HUES64 (cell line): ENCODE results near the gene TAX1BP1.

Source experiments
- H3K27ac ChIP-seq: 2 replicates; pipeline ENCODE4 v1.7.0; 2013; ENCODE audit warnings: low read depth, low read length, inconsistent platforms
- H3K27me3 ChIP-seq: 2 replicates; pipeline ENCODE4 v1.6.1; 2013; ENCODE audit warnings: mild to moderate bottlenecking, low read length; ENCODE audit not compliant: insufficient read depth
- H3K36me3 ChIP-seq: 2 replicates; pipeline ENCODE4 v1.6.1; 2013; ENCODE audit warnings: mild to moderate bottlenecking, low read length; ENCODE audit not compliant: insufficient read depth
- H3K4me1 ChIP-seq: 2 replicates; pipeline ENCODE4 v1.6.1; 2013; ENCODE audit warnings: mild to moderate bottlenecking, low read length, moderate library complexity; ENCODE audit not compliant: insufficient read depth
- H3K4me3 ChIP-seq: 2 replicates; pipeline ENCODE4 v1.5.1; 2013; ENCODE audit warnings: mild to moderate bottlenecking, low read length, moderate library complexity
- H3K9ac ChIP-seq: 2 replicates; pipeline ENCODE4 v1.6.1; 2013; ENCODE audit warnings: mild to moderate bottlenecking, low read depth, low read length
- H3K9me3 ChIP-seq: 2 replicates; pipeline ENCODE4 v1.6.1; 2013; ENCODE audit warnings: low read depth, low read length; ENCODE audit not compliant: insufficient read depth
- WGBS: fragments of 150-250, 120-280 bp; methylation state at CpG from one replicate; pipeline ENCODE4 v1.1.7; 2013; ENCODE audit warnings: missing lambda C conversion rate; 5-methylcytosine and 5-hydroxymethylcytosine counted together

Gene TAX1BP1

DNA sequence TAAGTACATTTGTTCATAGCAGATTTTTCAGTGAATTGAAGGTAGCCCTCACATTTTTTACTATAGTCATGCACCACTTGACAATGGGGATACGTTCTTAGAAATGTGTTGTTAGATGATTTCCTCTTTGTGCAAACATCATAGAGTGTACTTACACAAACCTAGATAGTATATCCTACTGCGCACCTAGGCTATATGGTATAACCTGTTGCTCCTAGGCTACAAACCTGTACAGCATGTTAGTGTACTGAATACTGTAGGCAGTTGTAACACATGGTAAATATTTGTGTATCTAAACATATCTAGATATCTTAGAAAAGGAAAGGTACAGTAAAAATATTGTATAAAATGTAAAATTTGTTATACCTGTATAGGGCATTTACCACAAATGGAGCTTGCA lies 41.2 kb downstream of the TAX1BP1 start:
- Histone ChIP-seq H3K27me3 (no peaks in the 10 kb centered on the region), H3K9ac (no peak overlapping the region), H3K4me3 (no peak overlapping the region), H3K27ac (no peak overlapping the region), H3K9me3 (no peaks in the 10 kb centered on the region), H3K4me1 (peaks cover 12% of the 10 kb centered on the region; the same call in 1 of the 2 replicates), H3K36me3 (peaks cover 10% of the 10 kb centered on the region)
- WGBS: 100% methylated on average over 2 of the region's 2 CpGs

GRCh38 chr7:27782849-27783248 lies 42.9 kb downstream of the TAX1BP1 start:
- no peak overlapping the region for H3K27ac ChIP-seq
- H3K36me3 ChIP-seq: peaks cover 26% of the 10 kb centered on the region
- WGBS: 96% methylated on average over 2 of the region's 2 CpGs
- peaks cover 11% of the 10 kb centered on the region for H3K4me1 ChIP-seq
- H3K4me3 ChIP-seq: no peak overlapping the region
- no peaks in the 10 kb centered on the region for H3K27me3 ChIP-seq
- no peaks in the 10 kb centered on the region for H3K9me3 ChIP-seq
- no peak overlapping the region for H3K9ac ChIP-seq

GRCh38 chr7:27784399-27785053 lies 44.6 kb downstream of the TAX1BP1 start:
- Histone ChIP-seq H3K9me3 (no peaks in the 10 kb centered on the region), H3K9ac (no peak overlapping the region), H3K4me1 (peaks cover 11% of the 10 kb centered on the region), H3K27me3 (no peaks in the 10 kb centered on the region), H3K27ac (no peak overlapping the region), H3K36me3 (peaks cover 38% of the 10 kb centered on the region), H3K4me3 (no peak overlapping the region)
- WGBS: 81% methylated on average over 5 of the region's 6 CpGs

DNA sequence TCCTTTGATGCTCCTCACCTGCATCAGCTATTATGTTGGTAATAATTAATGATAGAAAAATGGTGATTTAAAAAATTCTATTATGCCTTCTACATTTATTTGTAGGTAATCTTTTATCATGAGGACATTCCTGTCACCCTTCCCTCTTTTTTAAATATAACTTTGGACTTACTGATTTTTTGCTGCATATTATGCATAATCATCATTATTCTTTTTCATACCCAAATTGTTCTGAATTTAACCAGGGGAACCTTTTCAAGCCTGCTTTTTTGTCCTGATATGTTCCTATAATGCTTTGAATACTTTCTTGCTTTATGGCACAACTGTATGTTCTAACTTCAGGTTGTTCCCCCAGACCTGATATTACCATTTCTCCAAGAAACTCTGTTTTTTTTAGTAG lies 48.5 kb downstream of the TAX1BP1 start:
- peaks cover 57% of the 10 kb centered on the region for H3K36me3 ChIP-seq
- no peaks in the 10 kb centered on the region for H3K27me3 ChIP-seq

DNA sequence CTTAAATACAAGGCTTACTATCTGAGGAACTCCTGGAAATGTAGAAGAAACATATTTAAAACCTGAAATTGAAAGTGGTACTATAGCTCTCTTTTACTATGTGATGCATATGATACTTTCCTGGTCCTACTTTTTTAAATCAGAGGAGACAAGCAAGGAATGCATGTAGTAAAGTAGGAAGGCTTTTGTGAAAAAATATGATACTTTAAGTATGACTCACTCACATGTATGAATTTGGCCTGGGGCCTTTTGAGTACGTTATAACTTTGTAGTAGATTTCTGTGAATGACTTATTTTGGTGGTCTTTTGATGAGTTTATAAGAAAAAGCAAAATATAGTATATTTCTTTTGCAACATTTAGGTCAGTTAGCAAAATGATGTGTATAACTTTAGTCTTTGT lies 53.8 kb downstream of the TAX1BP1 start:
- WGBS: 100% methylated on average over 1 of the region's 1 CpG

More for the DNA sequence above, 48.5 kb downstream of the TAX1BP1 start:
- H3K4me3 ChIP-seq: no peak overlapping the region
- no peak overlapping the region for H3K9ac ChIP-seq
- no peaks in the 10 kb centered on the region for H3K9me3 ChIP-seq
- H3K27ac ChIP-seq: no peak overlapping the region
- peaks cover 19% of the 10 kb centered on the region for H3K4me1 ChIP-seq

DNA sequence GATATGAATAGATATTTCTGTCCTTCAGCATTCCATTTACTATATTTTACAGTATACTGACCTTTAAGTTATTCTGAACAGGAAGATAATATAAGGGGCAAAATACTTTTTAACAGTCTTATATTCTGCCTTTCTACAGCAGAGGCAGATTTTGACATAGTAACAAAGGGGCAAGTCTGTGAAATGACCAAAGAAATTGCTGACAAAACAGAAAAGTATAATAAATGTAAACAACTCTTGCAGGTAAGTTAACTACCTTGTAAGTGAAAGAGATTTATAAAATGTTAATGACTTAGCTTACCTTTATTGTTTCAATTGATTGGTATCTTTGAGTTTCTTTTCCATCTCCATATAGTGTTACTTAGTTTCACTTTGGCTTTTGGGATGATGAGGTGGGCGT lies 56.0 kb downstream of the TAX1BP1 start:
- no peak overlapping the region for H3K9ac ChIP-seq
- H3K36me3 ChIP-seq: peaks cover 50% of the 10 kb centered on the region
- WGBS: no CpG with 5 or more reads among the region's 1 CpG
- H3K27me3 ChIP-seq: no peaks in the 10 kb centered on the region
- peaks cover 8% of the 10 kb centered on the region; the same call in 1 of the 2 replicates for H3K4me1 ChIP-seq
- H3K4me3 ChIP-seq: no peak overlapping the region
- no peak overlapping the region for H3K27ac ChIP-seq
- H3K9me3 ChIP-seq: no peaks in the 10 kb centered on the region

More for the DNA sequence above, 53.8 kb downstream of the TAX1BP1 start:
- H3K9ac ChIP-seq: no peak overlapping the region
- no peaks in the 10 kb centered on the region for H3K27me3 ChIP-seq
- H3K36me3 ChIP-seq: peaks cover 49% of the 10 kb centered on the region
- H3K4me3 ChIP-seq: no peak overlapping the region
- H3K9me3 ChIP-seq: no peaks in the 10 kb centered on the region
- H3K4me1 ChIP-seq: peaks cover 8% of the 10 kb centered on the region; the same call in 1 of the 2 replicates
- H3K27ac ChIP-seq: no peak overlapping the region

- Histone ChIP-seq H3K36me3 (peaks cover 23% of the 10 kb centered on the region), H3K27me3 (no peaks in the 10 kb centered on the region), H3K9ac (no peak overlapping the region), H3K9me3 (no peaks in the 10 kb centered on the region), H3K4me3 (no peak overlapping the region), H3K4me1 (peaks cover 12% of the 10 kb centered on the region), H3K27ac (no peak overlapping the region)
- 100% methylated on average over 2 of the region's 2 CpGs for WGBS
These were observed 59.2 kb downstream of the TAX1BP1 start for GRCh38 chr7:27799212-27799611.

GRCh38 chr7:27802999-27803398 lies 63.0 kb downstream of the TAX1BP1 start:
- WGBS: 92% methylated on average over 2 of the region's 2 CpGs
- Histone ChIP-seq H3K4me3 (no peak overlapping the region), H3K9ac (no peak overlapping the region), H3K27ac (no peak overlapping the region), H3K36me3 (peaks cover 4% of the 10 kb centered on the region), H3K27me3 (no peaks in the 10 kb centered on the region), H3K9me3 (no peaks in the 10 kb centered on the region), H3K4me1 (peaks cover 12% of the 10 kb centered on the region)

DNA sequence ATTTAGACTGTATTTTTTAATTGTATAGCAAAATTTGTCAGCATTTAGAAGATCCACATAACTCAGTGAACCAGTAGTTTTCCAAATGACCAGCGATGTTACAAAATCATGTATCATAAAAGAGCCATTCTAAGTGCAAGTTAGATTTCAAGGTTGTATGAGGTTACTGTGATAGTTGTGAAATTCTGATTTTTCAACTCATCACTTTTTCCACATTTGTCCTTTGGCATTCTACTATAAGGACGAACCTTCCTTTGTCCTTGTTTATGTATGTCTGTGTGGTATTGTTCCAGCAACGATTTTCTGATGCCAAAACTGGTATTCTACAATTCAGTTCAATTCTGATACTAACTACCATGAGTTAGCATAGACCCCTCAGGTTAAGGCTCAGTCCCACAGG lies 64.2 kb downstream of the TAX1BP1 start:
- Histone ChIP-seq H3K4me1 (peaks cover 12% of the 10 kb centered on the region), H3K36me3 (peaks cover 4% of the 10 kb centered on the region), H3K9ac (no peak overlapping the region), H3K4me3 (no peak overlapping the region), H3K9me3 (no peaks in the 10 kb centered on the region), H3K27ac (no peak overlapping the region), H3K27me3 (no peaks in the 10 kb centered on the region)
- WGBS: 95% methylated on average over 2 of the region's 3 CpGs

- Histone ChIP-seq H3K4me3 (no peak overlapping the region), H3K9me3 (no peaks in the 10 kb centered on the region), H3K9ac (no peak overlapping the region), H3K4me1 (no peaks in the 10 kb centered on the region), H3K27me3 (no peaks in the 10 kb centered on the region), H3K27ac (no peak overlapping the region), H3K36me3 (0 out of 2 replicates have a peak, but pooled peaks cover 4% of the 10 kb centered on the region)
- 97% methylated on average over 2 of the region's 2 CpGs for WGBS
These were observed 68.7 kb downstream of the TAX1BP1 start for GRCh38 chr7:27808626-27809025.

DNA sequence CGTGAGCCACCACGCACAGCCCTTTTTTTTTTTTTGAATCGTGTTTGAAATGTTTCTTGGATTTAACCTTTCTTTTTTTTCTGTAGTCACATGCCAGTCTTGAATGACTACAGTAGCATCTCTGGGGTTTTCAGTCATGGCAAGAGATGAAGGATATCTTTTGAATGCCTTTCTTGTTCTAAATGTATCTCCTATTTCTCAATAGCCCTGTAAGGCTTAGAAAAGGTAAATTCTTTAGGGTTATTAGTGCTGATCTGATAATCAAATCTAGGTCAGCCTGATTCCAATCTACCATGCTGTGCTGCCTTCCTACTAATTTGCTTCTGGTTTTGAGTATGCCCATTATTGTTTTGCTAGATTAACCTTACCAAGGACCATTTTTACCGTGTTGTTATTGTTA lies 70.2 kb downstream of the TAX1BP1 start:
- 79% methylated on average over 3 of the region's 4 CpGs for WGBS
- no peaks in the 10 kb centered on the region for H3K9me3 ChIP-seq
- H3K4me3 ChIP-seq: no peak overlapping the region
- H3K36me3 ChIP-seq: 0 out of 2 replicates have a peak, but pooled peaks cover 4% of the 10 kb centered on the region
- no peaks in the 10 kb centered on the region for H3K4me1 ChIP-seq
- no peaks in the 10 kb centered on the region for H3K27me3 ChIP-seq
- no peak overlapping the region for H3K27ac ChIP-seq
- no peak overlapping the region for H3K9ac ChIP-seq

GRCh38 chr7:27812706-27813105 lies 72.7 kb downstream of the TAX1BP1 start:
- 95% methylated on average over 2 of the region's 2 CpGs for WGBS
- Histone ChIP-seq H3K4me3 (no peak overlapping the region), H3K27ac (no peak overlapping the region), H3K27me3 (no peaks in the 10 kb centered on the region), H3K36me3 (peaks cover 17% of the 10 kb centered on the region), H3K4me1 (no peaks in the 10 kb centered on the region), H3K9me3 (no peaks in the 10 kb centered on the region), H3K9ac (no peak overlapping the region)
